ENCODE results near the gene CUEDC2.
A peak's percentile ranks its signal among the peaks of the same experiment; 100 is the strongest.

CUEDC2 gene

GRCh38 chr10:102432162-102432950 is at the start of gene CUEDC2:
Gene CUEDC2 (minus strand): TSS chr10:102432574. CDS start chr10:102425188, 7,386 bp downstream.
- 0 out of 2 replicates have a peak, but pooled peaks have one; percentile 8 for TF ChIP-seq CTCF (conservative IDR thresholded peaks at IDR 0.05)
- peak within 1 kb of the TSS; percentile 87 for H3K27ac ChIP-seq

DNA sequence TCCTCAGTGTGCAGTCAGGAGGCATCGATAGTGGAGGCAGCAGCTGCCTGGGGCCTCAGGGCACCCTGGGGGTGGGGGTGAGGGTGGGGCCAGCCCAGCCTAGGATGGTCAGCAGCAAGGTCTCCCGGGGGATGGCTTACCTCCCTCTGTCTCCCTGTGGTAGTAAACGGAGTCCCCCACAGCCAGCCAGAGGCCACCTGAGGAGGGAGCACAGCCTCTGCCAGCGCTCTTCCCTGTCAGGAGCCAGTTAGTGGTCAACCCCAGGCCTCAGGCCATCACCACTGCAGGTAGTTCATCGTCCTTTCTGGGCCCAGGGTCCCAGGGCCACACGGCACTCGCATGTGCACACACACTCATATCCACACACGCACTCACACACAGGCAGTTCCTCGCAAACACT is 48.0 kb upstream of the CUEDC2 start:
- no peak for TF ChIP-seq CTCF (conservative IDR thresholded peaks at IDR 0.05)

GRCh38 chr10:102479651-102480050 is 47.3 kb upstream of the CUEDC2 start:
- TF ChIP-seq CTCF (conservative IDR thresholded peaks at IDR 0.05) = no peak
- no peak overlapping the region for H3K27ac ChIP-seq

More for the DNA sequence above, 48.0 kb upstream of the CUEDC2 start:
- no peak overlapping the region for H3K27ac ChIP-seq

DNA sequence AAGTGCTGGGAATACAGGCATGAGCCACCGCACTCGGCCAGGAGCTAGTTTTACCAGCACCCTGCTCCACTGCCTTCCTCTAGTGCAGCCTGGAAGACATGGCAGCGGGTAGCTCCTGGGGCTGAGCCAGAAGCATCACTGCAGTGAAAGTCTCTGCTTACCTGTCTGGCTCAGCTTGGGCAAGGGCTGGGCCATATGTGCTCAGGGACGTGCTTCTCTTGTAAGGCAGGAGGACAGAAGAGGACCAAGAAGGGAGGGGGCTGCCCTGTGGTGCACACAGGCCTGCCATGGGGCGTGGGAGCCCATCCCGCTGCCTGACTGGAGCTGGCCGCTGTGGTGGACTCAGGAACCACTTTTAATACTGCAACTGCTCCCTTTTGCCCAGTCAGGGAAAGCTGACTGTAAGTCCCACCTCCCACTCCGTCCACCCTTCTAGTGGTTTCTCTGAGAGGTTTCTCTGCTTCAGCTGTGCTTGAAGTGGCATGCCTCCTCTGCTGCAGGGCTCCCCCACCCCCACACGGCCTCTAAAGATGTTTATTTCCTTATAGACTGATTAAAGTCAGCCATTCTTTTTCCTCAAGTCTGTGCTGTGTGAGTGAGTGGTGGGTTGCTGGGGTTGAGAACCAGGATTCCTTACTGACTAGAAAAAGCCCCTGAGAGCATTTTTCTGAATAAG is 44.2 kb upstream of the CUEDC2 start:
- peak overlapping the region; percentile 21 for H3K27ac ChIP-seq
- TF ChIP-seq CTCF (conservative IDR thresholded peaks at IDR 0.05) = no peak

DNA sequence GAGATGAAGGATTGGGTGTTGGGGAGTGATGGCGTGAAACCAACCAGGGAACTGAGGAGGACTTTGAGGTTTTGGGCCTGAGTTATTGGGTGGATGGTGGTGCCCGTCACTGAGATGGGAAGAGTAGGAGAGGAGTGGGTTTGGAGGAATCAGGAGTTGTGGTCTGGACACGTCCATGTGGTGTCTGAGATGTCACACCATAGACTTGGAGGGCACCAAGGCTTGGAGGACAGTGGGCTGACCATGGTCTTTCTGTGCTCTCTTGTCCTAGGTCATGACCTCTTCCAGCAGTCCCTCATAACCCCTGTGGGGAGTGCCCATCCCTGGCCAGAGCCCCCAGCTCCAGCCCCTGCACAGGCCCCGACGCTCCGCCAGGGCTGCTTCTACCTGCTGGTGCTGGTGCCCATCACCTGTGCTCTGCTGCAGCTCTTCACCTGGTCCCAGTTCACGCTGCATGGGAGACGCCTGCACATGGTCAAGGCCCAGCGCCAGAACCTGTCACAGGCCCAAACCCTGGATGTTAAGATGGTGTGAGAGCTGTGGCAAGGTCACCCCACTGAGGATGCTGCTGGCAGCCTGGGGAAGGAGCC is 43.2 kb upstream of the CUEDC2 start:
- H3K27ac ChIP-seq = no peak overlapping the region
- TF ChIP-seq CTCF (conservative IDR thresholded peaks at IDR 0.05) = no peak

- no peak for TF ChIP-seq CTCF (conservative IDR thresholded peaks at IDR 0.05)
- no peak overlapping the region for H3K27ac ChIP-seq
These were observed 41.3 kb upstream of the CUEDC2 start for GRCh38 chr10:102473445-102474331.

All from VCaP (cell line).